ENCODE results near the gene CDKL1. TPM values are rescaled to one million over a fixed set of nuclear protein-coding genes. Genes with fewer than 3 reads are reported as not detected.
A peak's percentile ranks its signal among the peaks of the same experiment; 100 is the strongest.
"Not testable (repeated sequence)": the region's sequence is repeated elsewhere in the genome, so short reads cannot be mapped to it uniquely, and the experiment has no call there.

The CDKL1 gene
- total RNA-seq, 1 experiment from 2014 or later, result 3.7 TPM

DNA sequence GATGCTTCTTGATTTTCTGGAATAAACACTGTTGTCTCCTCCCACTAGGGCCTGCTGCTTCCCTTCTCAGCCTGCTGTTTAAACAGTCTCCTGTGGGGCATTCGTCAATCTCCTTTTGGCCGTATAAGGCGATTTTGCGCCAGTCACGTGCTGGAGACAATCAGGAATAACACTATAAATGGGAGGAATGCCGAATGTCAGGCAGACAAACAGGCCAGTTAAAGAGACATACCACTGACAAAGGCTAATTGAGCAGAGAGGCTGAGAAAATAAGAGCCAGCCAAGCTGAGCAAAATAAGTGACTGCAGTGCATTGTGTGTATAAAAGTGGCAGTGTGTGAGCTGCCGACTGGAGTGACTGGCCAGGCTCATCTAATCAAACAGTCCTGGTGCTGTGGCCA lies 61.3 kb downstream of the CDKL1 start:
- DNase-seq (ENCODE audit: low read depth), result no peak

DNA sequence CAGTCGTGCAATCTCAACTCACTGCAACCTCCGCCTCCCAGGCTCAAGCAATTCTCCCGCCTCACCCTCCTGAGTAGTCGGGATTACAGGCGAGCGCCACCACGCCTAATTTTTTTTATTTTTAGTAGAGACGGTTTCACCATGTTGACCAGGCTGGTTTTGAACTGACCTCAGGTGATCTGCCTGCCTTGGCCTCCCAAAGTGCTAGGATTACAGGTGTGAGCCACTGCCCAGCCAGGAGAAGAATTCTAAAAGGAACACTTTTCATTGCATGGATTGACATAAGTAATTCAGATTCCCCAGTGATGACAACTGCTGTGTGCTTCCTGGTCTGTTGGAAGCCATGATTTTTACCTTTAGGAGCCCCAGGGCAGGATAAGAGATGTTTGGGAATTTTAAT lies 62.5 kb downstream of the CDKL1 start:
- DNase-seq (ENCODE audit: low read depth), result no peak

- peak; percentile 74 for DNase-seq (ENCODE audit: low read depth)
Observed at GRCh38 chr14:50333014-50333509, 63.6 kb downstream of the CDKL1 start.

- DNase-seq (ENCODE audit: low read depth), result no peak
Observed at GRCh38 chr14:50331596-50331995, 65.1 kb downstream of the CDKL1 start.

GRCh38 chr14:50321009-50321660 lies 75.5 kb downstream of the CDKL1 start:
- DNase-seq (ENCODE audit: low read depth), result peak; percentile 93

- peak; percentile 67 for DNase-seq (ENCODE audit: low read depth)
Observed at GRCh38 chr14:50320283-50320682, 76.4 kb downstream of the CDKL1 start.

DNA sequence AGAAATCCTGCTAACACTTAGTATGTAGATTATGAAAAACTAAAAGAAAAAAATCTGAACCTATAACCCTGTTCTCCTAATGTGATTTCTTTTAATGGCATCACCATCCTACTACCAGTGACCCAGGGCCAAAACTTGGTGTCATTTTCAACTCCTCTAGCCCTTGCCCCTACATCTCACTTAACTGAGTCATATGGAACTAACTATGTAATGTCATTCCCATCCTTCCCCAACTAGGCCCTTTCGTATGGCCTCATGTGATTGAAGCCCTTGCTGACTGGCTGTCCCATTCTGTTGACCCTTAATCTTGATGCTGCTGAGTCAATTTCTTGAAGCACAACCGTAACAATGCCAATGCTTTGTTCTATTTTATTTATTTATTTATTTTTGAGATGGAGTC lies 77.0 kb downstream of the CDKL1 start:
- peak; percentile 28 for DNase-seq (ENCODE audit: low read depth)

- peak; percentile 25 for DNase-seq (ENCODE audit: low read depth)
Observed at GRCh38 chr14:50319293-50319692, 77.4 kb downstream of the CDKL1 start.

GRCh38 chr14:50318031-50318626 lies 78.6 kb downstream of the CDKL1 start:
- peak; percentile 44 for DNase-seq (ENCODE audit: low read depth)

DNA sequence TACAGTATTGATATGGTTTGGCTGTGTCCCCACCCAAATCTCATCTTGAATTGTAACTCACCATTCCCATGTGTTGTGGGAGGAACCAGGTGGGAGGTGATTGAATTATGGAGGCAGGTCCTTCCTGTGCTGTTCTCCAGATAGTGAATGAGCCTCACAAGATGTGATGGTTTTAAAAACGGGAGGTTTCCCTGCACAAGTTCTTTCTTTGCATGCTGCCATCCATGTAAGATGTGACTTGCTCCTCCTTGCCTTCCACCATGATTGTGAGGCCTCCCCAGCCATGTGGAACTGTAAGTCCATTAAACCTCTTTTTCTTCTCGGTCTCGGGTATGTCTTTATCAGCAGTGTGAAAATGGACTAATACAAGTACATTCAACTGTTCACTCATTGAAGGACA lies 82.6 kb downstream of the CDKL1 start:
- not testable (repeated sequence) for DNase-seq (ENCODE audit: low read depth)

DNA sequence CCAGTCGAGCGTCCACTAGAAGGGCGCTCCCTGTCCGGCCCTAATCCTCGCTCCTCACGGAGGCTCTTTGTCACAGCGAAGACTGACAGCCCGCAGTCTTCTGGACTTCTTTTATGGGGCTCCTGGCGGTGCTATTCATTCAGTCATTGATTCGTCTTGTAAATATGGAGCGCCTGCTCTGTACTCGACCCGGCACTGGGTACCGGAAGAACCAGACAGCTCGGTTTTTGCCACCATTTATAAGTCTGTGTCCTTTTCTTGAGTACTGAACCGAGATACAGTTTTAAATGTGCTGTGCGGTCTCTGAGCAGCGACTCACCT lies 84.0 kb downstream of the CDKL1 start:
- DNase-seq (ENCODE audit: low read depth), result peak; percentile 63

GRCh38 chr14:50311972-50312733 lies 84.5 kb downstream of the CDKL1 start, which contains the start of the genes DMAC2L and L2HGDH:
Gene DMAC2L (plus strand): TSS chr14:50312324. CDS start chr14:50321488, 9,164 bp downstream.
Gene L2HGDH (minus strand): TSS chr14:50312229. CDS start chr14:50312150, 79 bp downstream.
- DNase-seq (ENCODE audit: low read depth), result peak; percentile 94

GRCh38 chr14:50311337-50311971 lies 85.2 kb downstream of the CDKL1 start:
- DNase-seq (ENCODE audit: low read depth), result no peak

- DNase-seq (ENCODE audit: low read depth), result no peak
Observed at GRCh38 chr14:50310445-50310844, 86.2 kb downstream of the CDKL1 start.

- peak; percentile 48 for DNase-seq (ENCODE audit: low read depth)
Observed at GRCh38 chr14:50308363-50308915, 88.2 kb downstream of the CDKL1 start.

DNA sequence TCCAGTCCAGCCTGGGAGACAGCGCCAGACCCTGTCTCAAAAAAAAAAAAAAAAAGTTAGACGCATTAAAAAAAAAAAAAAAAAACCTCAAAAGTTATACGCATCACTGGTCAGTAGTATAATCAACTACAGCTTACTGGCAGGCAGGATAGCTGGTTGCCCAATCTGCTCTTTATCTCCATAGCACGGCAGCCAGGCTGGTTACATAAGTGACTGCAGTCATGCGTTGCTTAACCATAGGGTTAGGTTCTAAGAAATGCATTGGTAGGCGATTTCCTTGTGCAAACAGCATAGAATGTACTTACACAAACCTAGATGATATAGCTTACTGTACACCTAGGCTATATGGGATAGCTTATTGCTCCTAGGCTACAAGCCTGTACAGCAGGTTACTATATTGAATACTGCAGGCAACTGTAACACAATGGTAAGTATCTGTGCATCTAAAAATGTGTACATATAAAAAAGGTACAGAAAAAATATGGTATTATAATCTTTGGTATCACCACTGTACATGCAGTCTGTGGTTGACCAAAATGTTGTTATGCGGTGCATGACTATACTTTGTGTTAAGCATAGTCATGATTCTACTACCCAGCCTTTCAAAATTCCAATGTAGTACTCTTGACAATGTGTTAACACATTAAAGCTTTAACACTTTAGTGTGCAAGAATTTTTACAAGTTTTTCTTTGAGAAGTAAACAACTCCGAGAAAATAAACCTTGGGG lies 92.8 kb downstream of the CDKL1 start:
- no peak for DNase-seq (ENCODE audit: low read depth)

- peak; percentile 17 for DNase-seq (ENCODE audit: low read depth)
Observed at GRCh38 chr14:50301914-50302313, 94.8 kb downstream of the CDKL1 start.

DNA sequence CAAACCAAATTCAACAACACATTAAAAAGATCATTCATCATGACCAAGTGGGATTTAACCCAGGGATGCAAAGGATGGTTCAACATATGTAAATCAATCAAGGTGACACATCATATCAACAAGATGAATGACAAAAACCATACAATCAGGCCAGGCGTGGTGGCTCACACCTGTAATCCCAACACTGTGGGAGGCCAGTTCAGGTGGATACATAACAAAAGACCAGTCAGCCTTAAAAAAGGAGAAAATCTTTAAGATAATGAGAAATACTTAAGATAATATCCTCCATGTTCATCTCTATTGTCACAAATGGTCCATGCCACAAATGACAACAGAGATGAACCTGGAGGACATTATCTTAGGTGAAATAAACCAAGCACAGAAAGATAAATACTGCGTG lies 97.1 kb downstream of the CDKL1 start:
- no peak for DNase-seq (ENCODE audit: low read depth)

- no peak for DNase-seq (ENCODE audit: low read depth)
Observed at GRCh38 chr14:50290306-50290705, 106.4 kb downstream of the CDKL1 start.

GRCh38 chr14:50288146-50288545 lies 108.5 kb downstream of the CDKL1 start:
- DNase-seq (ENCODE audit: low read depth), result no peak

GRCh38 chr14:50285861-50286260 lies 110.8 kb downstream of the CDKL1 start:
- no peak for DNase-seq (ENCODE audit: low read depth)

All from M059J (cell line).